Panc1 (cell line): ENCODE data around the gene KDM1B.

Experiments used
- POLR2AphosphoS5 ChIP-seq: IDR thresholded peaks from 2 replicates; pipeline ENCODE4 v1.6.1; 2012; ENCODE audit warnings: mild to moderate bottlenecking, low read depth, low read length, moderate library complexity
- SIN3A ChIP-seq: IDR thresholded peaks from 2 replicates; pipeline ENCODE4 v1.6.1; 2012; ENCODE audit warnings: low read depth, mild to moderate bottlenecking, low read length, moderate library complexity, borderline replicate concordance; ENCODE audit not compliant: insufficient read depth
- TF ChIP-seq, protein P1 (sequence below): fragments of 450-650 bp; IDR thresholded peaks from 2 replicates; pipeline ENCODE4 v1.5.1; 2017; ENCODE audit warnings: mild to moderate bottlenecking
- TF ChIP-seq, protein P2 (sequence below), 2 experiments: IDR thresholded peaks; 2 replicates each; pipeline ENCODE4 v1.6.1; 2011 to 2012; ENCODE audit warnings: low read depth in 2 of 2, control low read depth in 1 of 2, low read length in 1 of 2, mild to moderate bottlenecking in 1 of 2, moderate library complexity in 1 of 2; ENCODE audit not compliant: insufficient read depth in 1 of 2

DNA sequence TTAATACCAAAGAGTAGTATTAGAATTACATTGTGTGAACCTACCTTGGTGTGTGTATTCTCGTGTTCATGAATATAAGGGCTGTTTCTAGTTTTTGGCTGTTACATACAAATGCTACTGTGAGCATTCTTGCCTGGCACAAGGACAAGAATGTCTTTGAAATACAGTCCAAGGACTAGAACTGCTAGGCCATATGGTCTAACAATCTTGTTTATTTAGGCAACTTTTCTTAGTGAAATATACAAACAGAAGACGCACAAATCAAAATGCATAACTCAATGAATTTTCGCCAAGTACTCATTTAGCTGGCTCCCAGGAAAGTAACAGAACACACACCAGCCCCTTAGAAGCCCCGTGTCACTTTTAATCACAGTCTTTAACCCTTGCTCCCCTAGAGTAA is 28.5 kb downstream of the KDM1B start:
- TF ChIP-seq POLR2AphosphoS5 = no peak
- TF ChIP-seq, protein P1, sequence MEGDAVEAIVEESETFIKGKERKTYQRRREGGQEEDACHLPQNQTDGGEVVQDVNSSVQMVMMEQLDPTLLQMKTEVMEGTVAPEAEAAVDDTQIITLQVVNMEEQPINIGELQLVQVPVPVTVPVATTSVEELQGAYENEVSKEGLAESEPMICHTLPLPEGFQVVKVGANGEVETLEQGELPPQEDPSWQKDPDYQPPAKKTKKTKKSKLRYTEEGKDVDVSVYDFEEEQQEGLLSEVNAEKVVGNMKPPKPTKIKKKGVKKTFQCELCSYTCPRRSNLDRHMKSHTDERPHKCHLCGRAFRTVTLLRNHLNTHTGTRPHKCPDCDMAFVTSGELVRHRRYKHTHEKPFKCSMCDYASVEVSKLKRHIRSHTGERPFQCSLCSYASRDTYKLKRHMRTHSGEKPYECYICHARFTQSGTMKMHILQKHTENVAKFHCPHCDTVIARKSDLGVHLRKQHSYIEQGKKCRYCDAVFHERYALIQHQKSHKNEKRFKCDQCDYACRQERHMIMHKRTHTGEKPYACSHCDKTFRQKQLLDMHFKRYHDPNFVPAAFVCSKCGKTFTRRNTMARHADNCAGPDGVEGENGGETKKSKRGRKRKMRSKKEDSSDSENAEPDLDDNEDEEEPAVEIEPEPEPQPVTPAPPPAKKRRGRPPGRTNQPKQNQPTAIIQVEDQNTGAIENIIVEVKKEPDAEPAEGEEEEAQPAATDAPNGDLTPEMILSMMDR = no peak
- no peak for TF ChIP-seq SIN3A
- TF ChIP-seq, protein P2, sequence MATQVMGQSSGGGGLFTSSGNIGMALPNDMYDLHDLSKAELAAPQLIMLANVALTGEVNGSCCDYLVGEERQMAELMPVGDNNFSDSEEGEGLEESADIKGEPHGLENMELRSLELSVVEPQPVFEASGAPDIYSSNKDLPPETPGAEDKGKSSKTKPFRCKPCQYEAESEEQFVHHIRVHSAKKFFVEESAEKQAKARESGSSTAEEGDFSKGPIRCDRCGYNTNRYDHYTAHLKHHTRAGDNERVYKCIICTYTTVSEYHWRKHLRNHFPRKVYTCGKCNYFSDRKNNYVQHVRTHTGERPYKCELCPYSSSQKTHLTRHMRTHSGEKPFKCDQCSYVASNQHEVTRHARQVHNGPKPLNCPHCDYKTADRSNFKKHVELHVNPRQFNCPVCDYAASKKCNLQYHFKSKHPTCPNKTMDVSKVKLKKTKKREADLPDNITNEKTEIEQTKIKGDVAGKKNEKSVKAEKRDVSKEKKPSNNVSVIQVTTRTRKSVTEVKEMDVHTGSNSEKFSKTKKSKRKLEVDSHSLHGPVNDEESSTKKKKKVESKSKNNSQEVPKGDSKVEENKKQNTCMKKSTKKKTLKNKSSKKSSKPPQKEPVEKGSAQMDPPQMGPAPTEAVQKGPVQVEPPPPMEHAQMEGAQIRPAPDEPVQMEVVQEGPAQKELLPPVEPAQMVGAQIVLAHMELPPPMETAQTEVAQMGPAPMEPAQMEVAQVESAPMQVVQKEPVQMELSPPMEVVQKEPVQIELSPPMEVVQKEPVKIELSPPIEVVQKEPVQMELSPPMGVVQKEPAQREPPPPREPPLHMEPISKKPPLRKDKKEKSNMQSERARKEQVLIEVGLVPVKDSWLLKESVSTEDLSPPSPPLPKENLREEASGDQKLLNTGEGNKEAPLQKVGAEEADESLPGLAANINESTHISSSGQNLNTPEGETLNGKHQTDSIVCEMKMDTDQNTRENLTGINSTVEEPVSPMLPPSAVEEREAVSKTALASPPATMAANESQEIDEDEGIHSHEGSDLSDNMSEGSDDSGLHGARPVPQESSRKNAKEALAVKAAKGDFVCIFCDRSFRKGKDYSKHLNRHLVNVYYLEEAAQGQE (IDR thresholded peaks at IDR 0.05; ENCODE audit: insufficient read depth in 1 of 2, low read depth in 2 of 2, low read length in 1 of 2) = no peak
